ENCODE data around the gene ZNF426. TPM values are rescaled to one million over a fixed set of nuclear protein-coding genes. Genes with fewer than 3 reads are reported as not detected.

Gene ZNF426
- total and polyA plus RNA-seq, 2 of the 13 experiments (the other 11 are each of a cell fraction or from before 2014, with no cell fraction given) = 3.8 to 14.9 TPM

DNA sequence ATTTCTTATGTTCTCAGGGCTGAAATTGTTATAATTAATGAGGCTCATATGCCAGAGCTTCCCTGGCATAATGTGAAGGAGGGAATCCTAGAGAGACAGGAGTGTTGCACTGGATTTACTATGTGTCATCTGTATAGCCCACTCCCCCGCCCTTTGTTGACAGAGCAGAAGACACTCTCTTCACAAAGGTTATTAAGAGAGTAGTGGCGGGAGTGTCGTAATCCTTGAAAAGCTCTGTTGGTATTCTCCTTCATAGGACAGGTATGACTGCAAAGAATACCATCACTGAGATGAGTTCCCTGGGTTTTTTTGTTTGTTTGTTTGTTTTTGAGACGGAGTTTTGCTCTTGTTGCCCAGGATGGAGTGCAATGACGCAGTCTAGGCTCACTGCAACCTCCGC is 31.8 kb upstream of the ZNF426 start:
- ATAC-seq (peak; percentile 88), FAIRE-seq (no peak), DNase-seq (ENCODE audit: low spot score) (peak; percentile 70)
- no TSS peak for BruUV-seq (replicated peaks)
- H3K9ac ChIP-seq (ENCODE audit: insufficient read depth, low read depth, low read length) = no peak overlapping the region
- ChIA-PET POLR2A (no interaction called here), CTCF (ENCODE audit: low intra/inter-chr PET ratio, low total read pairs) (no interaction called here)
- H2AFZ ChIP-seq (ENCODE audit: low read length) = no peak overlapping the region
- no peak overlapping the region for H3K4me2 ChIP-seq (ENCODE audit: low read depth, low read length)
- peaks cover 74% of the 10 kb centered on the region for H4K20me1 ChIP-seq (ENCODE audit: insufficient read depth, low read length)
- in situ Hi-C loops (cut with HindIII; ENCODE audit: extremely low pct_ligation_motif_present, low pct_unique_long_range_greater_than_20kb) (no loop called here), intact Hi-C loops (cut with micrococcal nuclease; ENCODE audit: unreplicated experiment) (no loop called here)
- H3K27me3 ChIP-seq (ENCODE audit: control insufficient read depth in 1 of 2, insufficient read depth in 2 of 2, low read length in 2 of 2) = no peaks in the 10 kb centered on the region
- 53% methylated on average over 6 of the region's 6 CpGs for WGBS (ENCODE audit: low lambda C conversion rate)
- peaks cover 82% of the 10 kb centered on the region for H3K79me2 ChIP-seq (ENCODE audit: insufficient read depth, low read length)
- no peak overlapping the region for H3K27ac ChIP-seq (ENCODE audit: extremely low read length, insufficient read depth, low read length)
- H3K4me1 ChIP-seq (ENCODE audit: insufficient read depth, low read length) = peaks cover 52% of the 10 kb centered on the region
- H3K4me3 ChIP-seq (replicated peaks in 1 of 3; ENCODE audit: insufficient read depth in 1 of 3, low read depth in 2 of 3, low read length in 3 of 3) = no peak overlapping the region
- H3K9me3 ChIP-seq (ENCODE audit: low read length) = peaks cover 3% of the 10 kb centered on the region; the same call in 1 of the 2 replicates
- H3K36me3 ChIP-seq (replicated peaks in 1 of 2; ENCODE audit: control insufficient read depth in 1 of 2, insufficient read depth in 2 of 2, low read length in 2 of 2) = peaks cover 12 to 30% of the 10 kb centered on the region in 2 experiments
- TF ChIP-seq SOX6 (IDR thresholded peaks at IDR 0.05) (no peak), SOX6 (CRISPR knock-in tag; IDR thresholded peaks at IDR 0.05) (peak; percentile 50), ZFP36L1 (CRISPR knock-in tag; IDR thresholded peaks at IDR 0.05) (0 out of 2 replicates have a peak, but pooled peaks have one; percentile 32), NR3C1 (CRISPR knock-in tag; IDR thresholded peaks at IDR 0.05) (no peak), CREB1 (IDR thresholded peaks at IDR 0.05) (0 out of 2 replicates have a peak, but pooled peaks have one; percentile 3), CREB1 (CRISPR knock-in tag; IDR thresholded peaks at IDR 0.05) (no peak), PPARG (CRISPR knock-in tag; conservative IDR thresholded peaks at IDR 0.05) (peak; percentile 63; the same call in 1 of the 2 replicates), CEBPB (IDR thresholded peaks at IDR 0.05; ENCODE audit: borderline replicate concordance, low read depth, low read length) (peak; percentile 68; the same call in 1 of the 2 replicates), RXRB (CRISPR knock-in tag; IDR thresholded peaks at IDR 0.05; ENCODE audit: borderline replicate concordance) (0 out of 2 replicates have a peak, but pooled peaks have one; percentile 22), ATF7 (IDR thresholded peaks at IDR 0.05) (no peak), ATF7 (CRISPR knock-in tag; IDR thresholded peaks at IDR 0.05) (no peak), SAP130 (CRISPR knock-in tag; IDR thresholded peaks at IDR 0.05; ENCODE audit: low read depth) (peak; percentile 55), BCL6 (CRISPR knock-in tag; IDR thresholded peaks at IDR 0.05) (peak; percentile 71), NKX3-1 (CRISPR knock-in tag; IDR thresholded peaks at IDR 0.05) (no peak), FOXP1 (IDR thresholded peaks at IDR 0.05) (no peak), FOXP1 (CRISPR knock-in tag; IDR thresholded peaks at IDR 0.05) (peak; percentile 58)
- TF ChIP-seq, protein P1, sequence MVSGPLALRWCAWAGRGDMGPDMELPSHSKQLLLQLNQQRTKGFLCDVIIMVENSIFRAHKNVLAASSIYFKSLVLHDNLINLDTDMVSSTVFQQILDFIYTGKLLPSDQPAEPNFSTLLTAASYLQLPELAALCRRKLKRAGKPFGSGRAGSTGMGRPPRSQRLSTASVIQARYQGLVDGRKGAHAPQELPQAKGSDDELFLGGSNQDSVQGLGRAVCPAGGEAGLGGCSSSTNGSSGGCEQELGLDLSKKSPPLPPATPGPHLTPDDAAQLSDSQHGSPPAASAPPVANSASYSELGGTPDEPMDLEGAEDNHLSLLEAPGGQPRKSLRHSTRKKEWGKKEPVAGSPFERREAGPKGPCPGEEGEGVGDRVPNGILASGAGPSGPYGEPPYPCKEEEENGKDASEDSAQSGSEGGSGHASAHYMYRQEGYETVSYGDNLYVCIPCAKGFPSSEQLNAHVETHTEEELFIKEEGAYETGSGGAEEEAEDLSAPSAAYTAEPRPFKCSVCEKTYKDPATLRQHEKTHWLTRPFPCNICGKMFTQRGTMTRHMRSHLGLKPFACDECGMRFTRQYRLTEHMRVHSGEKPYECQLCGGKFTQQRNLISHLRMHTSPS (CRISPR knock-in tag; IDR thresholded peaks at IDR 0.05; ENCODE audit: low read depth) = no peak
- TF ChIP-seq, protein P2, sequence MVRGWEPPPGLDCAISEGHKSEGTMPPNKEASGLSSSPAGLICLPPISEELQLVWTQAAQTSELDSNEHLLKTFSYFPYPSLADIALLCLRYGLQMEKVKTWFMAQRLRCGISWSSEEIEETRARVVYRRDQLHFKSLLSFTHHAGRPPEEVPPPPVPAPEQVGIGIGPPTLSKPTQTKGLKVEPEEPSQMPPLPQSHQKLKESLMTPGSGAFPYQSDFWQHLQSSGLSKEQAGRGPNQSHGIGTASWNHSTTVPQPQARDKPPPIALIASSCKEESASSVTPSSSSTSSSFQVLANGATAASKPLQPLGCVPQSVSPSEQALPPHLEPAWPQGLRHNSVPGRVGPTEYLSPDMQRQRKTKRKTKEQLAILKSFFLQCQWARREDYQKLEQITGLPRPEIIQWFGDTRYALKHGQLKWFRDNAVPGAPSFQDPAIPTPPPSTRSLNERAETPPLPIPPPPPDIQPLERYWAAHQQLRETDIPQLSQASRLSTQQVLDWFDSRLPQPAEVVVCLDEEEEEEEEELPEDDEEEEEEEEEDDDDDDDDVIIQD (CRISPR knock-in tag; IDR thresholded peaks at IDR 0.05; ENCODE audit: low read depth) = peak; percentile 30; the same call in 1 of the 2 replicates
- TF ChIP-seq, protein P3, sequence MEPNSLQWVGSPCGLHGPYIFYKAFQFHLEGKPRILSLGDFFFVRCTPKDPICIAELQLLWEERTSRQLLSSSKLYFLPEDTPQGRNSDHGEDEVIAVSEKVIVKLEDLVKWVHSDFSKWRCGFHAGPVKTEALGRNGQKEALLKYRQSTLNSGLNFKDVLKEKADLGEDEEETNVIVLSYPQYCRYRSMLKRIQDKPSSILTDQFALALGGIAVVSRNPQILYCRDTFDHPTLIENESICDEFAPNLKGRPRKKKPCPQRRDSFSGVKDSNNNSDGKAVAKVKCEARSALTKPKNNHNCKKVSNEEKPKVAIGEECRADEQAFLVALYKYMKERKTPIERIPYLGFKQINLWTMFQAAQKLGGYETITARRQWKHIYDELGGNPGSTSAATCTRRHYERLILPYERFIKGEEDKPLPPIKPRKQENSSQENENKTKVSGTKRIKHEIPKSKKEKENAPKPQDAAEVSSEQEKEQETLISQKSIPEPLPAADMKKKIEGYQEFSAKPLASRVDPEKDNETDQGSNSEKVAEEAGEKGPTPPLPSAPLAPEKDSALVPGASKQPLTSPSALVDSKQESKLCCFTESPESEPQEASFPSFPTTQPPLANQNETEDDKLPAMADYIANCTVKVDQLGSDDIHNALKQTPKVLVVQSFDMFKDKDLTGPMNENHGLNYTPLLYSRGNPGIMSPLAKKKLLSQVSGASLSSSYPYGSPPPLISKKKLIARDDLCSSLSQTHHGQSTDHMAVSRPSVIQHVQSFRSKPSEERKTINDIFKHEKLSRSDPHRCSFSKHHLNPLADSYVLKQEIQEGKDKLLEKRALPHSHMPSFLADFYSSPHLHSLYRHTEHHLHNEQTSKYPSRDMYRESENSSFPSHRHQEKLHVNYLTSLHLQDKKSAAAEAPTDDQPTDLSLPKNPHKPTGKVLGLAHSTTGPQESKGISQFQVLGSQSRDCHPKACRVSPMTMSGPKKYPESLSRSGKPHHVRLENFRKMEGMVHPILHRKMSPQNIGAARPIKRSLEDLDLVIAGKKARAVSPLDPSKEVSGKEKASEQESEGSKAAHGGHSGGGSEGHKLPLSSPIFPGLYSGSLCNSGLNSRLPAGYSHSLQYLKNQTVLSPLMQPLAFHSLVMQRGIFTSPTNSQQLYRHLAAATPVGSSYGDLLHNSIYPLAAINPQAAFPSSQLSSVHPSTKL (CRISPR knock-in tag; IDR thresholded peaks at IDR 0.05) = peak; percentile 42; the same call in 1 of the 2 replicates
